HepG2 (cell line): ENCODE data around the gene HSF4. TPM values are rescaled to one million over a fixed set of nuclear protein-coding genes. Genes with fewer than 3 reads are reported as not detected.

ENCODE experiments used
- ARNT ChIP-seq: fragments of 450-650 bp; IDR thresholded peaks from 2 replicates; pipeline ENCODE4 v1.6.1; 2017
- GMEB2 ChIP-seq: IDR thresholded peaks from 2 replicates; pipeline ENCODE4 v1.6.1; 2016; ENCODE audit warnings: missing biosample characterization, missing genetic modification reagents, low read depth
- HMG20B ChIP-seq: conservative IDR thresholded peaks from 2 replicates; pipeline ENCODE4 v1.6.1; 2016; ENCODE audit warnings: missing genetic modification reagents, missing compliant biosample characterization
- HOMEZ ChIP-seq: IDR thresholded peaks from 2 replicates; pipeline ENCODE4 v1.6.1; 2016; ENCODE audit warnings: low read depth
- MTA3 ChIP-seq: sonication (generic); formaldehyde crosslinking; IDR thresholded peaks from 2 replicates; pipeline ENCODE4 v1.4.0; 2020; ENCODE audit warnings: missing genetic modification reagents
- NR2F2 ChIP-seq: IDR thresholded peaks from 2 replicates; pipeline ENCODE4 v1.6.1; 2012; ENCODE audit warnings: low read depth, inconsistent platforms, borderline replicate concordance
- RXRB ChIP-seq: IDR thresholded peaks from 2 replicates; pipeline ENCODE4 v1.6.1; 2016; ENCODE audit warnings: borderline replicate concordance, missing genetic modification reagents, missing compliant biosample characterization
- TOE1 ChIP-seq: sonication (generic); formaldehyde crosslinking; IDR thresholded peaks from 2 replicates; pipeline ENCODE4 v1.4.0; 2020; ENCODE audit warnings: mild to moderate bottlenecking, missing genetic modification reagents
- ZFAT ChIP-seq: sonication (generic); formaldehyde crosslinking; conservative IDR thresholded peaks from 2 replicates; pipeline ENCODE4 v1.8.1; 2023; ENCODE audit warnings: missing genetic modification reagents, inconsistent platforms
- ZMYM3 ChIP-seq: sonication (generic); formaldehyde crosslinking; IDR thresholded peaks from 2 replicates; pipeline ENCODE4 v1.5.1; 2020; ENCODE audit warnings: mild to moderate bottlenecking, missing genetic modification reagents
- ZNF234 ChIP-seq: sonication (generic); formaldehyde crosslinking; conservative IDR thresholded peaks from 2 replicates; pipeline ENCODE4 v1.5.1; 2020; ENCODE audit warnings: mild to moderate bottlenecking, missing genetic modification reagents
- ZNF235 ChIP-seq: sonication (generic); formaldehyde crosslinking; IDR thresholded peaks from 2 replicates; pipeline ENCODE4 v1.8.1; 2023; ENCODE audit warnings: mild to moderate bottlenecking, missing genetic modification reagents, borderline replicate concordance
- ZNF572 ChIP-seq: sonication (generic); formaldehyde crosslinking; IDR thresholded peaks from 2 replicates; pipeline ENCODE4 v1.5.1; 2020; ENCODE audit warnings: mild to moderate bottlenecking, missing genetic modification reagents
- ZNF678 ChIP-seq: sonication (generic); formaldehyde crosslinking; IDR thresholded peaks from 2 replicates; pipeline ENCODE4 v1.4.0; 2020; ENCODE audit warnings: mild to moderate bottlenecking, missing genetic modification reagents
- ZNF7 ChIP-seq: IDR thresholded peaks from 2 replicates; pipeline ENCODE4 v1.6.1; 2016; ENCODE audit warnings: missing biosample characterization, missing genetic modification reagents
- polyA plus RNA-seq, 8 experiments: library from polyadenylated mRNA; depleted of rRNA in 3 of 8; stranded (reverse) in 7 of 8; unstranded in 1 of 8; fragments of >200 nt; fragmentation: Illumina TruSeq in 4 of 8; extraction: Trizol in 4 of 8; gene quantifications; 2 replicates each; pipeline versions ENCODE4 v1.2.1 to v1.2.3, GENCODE V29; 2011 to 2016; ENCODE audit warnings: low read depth in 4 of 8, missing spikeins in 1 of 8, mixed read lengths in 1 of 8; ENCODE audit not compliant: insufficient read depth in 1 of 8
- total RNA-seq, 5 experiments: library from RNA; depleted of rRNA; stranded (reverse); fragments of >200 nt; fragmentation: Illumina TruSeq; extraction: Trizol; gene quantifications; 2 replicates each; pipeline ENCODE4 v1.2.3, GENCODE V29; 2016; ENCODE audit warnings: low read depth in 1 of 5
- TF ChIP-seq, protein P1 (sequence below): sonication (generic); formaldehyde crosslinking; IDR thresholded peaks from 2 replicates; pipeline ENCODE4; 2020; ENCODE audit warnings: missing genetic modification reagents, mild to moderate bottlenecking, borderline replicate concordance
- TF ChIP-seq, protein P2 (sequence below), 2 experiments: sonication (generic) in 1 of 2; formaldehyde crosslinking in 1 of 2; IDR thresholded peaks; 2 replicates each; pipeline versions ENCODE4 v1.5.1 to v1.6.1; 2011 to 2020; ENCODE audit warnings: borderline replicate concordance in 1 of 2, low read depth in 1 of 2, low read length in 1 of 2, mild to moderate bottlenecking in 1 of 2, missing genetic modification reagents in 1 of 2, moderate library complexity in 1 of 2
- TF ChIP-seq, protein P3 (sequence below): sonication (generic); formaldehyde crosslinking; IDR thresholded peaks from 2 replicates; pipeline ENCODE4 v1.8.0; 2022; ENCODE audit warnings: missing genetic modification reagents, low read depth, mild to moderate bottlenecking, borderline replicate concordance
- TF ChIP-seq, protein P4 (sequence below): sonication (generic); formaldehyde crosslinking; IDR thresholded peaks from 2 replicates; pipeline ENCODE4 v1.8.0; 2022; ENCODE audit warnings: mild to moderate bottlenecking, missing genetic modification reagents, moderate library complexity

HSF4 gene
- total and polyA plus RNA-seq, 2 of the 13 experiments (the other 11 are each of a cell fraction or from before 2014, with no cell fraction given): 3.5 to 16.9 TPM

- TF ChIP-seq, protein P1, sequence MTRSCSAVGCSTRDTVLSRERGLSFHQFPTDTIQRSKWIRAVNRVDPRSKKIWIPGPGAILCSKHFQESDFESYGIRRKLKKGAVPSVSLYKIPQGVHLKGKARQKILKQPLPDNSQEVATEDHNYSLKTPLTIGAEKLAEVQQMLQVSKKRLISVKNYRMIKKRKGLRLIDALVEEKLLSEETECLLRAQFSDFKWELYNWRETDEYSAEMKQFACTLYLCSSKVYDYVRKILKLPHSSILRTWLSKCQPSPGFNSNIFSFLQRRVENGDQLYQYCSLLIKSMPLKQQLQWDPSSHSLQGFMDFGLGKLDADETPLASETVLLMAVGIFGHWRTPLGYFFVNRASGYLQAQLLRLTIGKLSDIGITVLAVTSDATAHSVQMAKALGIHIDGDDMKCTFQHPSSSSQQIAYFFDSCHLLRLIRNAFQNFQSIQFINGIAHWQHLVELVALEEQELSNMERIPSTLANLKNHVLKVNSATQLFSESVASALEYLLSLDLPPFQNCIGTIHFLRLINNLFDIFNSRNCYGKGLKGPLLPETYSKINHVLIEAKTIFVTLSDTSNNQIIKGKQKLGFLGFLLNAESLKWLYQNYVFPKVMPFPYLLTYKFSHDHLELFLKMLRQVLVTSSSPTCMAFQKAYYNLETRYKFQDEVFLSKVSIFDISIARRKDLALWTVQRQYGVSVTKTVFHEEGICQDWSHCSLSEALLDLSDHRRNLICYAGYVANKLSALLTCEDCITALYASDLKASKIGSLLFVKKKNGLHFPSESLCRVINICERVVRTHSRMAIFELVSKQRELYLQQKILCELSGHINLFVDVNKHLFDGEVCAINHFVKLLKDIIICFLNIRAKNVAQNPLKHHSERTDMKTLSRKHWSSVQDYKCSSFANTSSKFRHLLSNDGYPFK (CRISPR knock-in tag): peak; percentile 16; the same call in 1 of the 2 replicates
- TF ChIP-seq ZMYM3 (CRISPR knock-in tag) (no peak), ZNF7 (CRISPR knock-in tag) (no peak), RXRB (CRISPR knock-in tag) (no peak; the same call in 1 of the 2 replicates), ZFAT (no peak), NR2F2 (no peak), HMG20B (no peak), TOE1 (no peak), ZNF572 (CRISPR knock-in tag) (0 out of 2 replicates have a peak, but pooled peaks have one; percentile 30), ZNF678 (CRISPR knock-in tag) (no peak), ARNT (no peak), ZNF234 (CRISPR knock-in tag) (no peak), HOMEZ (CRISPR knock-in tag) (no peak), MTA3 (no peak), ZNF235 (CRISPR knock-in tag) (0 out of 2 replicates have a peak, but pooled peaks have one; percentile 23), GMEB2 (CRISPR knock-in tag) (no peak)
- TF ChIP-seq, protein P2, sequence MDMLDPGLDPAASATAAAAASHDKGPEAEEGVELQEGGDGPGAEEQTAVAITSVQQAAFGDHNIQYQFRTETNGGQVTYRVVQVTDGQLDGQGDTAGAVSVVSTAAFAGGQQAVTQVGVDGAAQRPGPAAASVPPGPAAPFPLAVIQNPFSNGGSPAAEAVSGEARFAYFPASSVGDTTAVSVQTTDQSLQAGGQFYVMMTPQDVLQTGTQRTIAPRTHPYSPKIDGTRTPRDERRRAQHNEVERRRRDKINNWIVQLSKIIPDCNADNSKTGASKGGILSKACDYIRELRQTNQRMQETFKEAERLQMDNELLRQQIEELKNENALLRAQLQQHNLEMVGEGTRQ (IDR thresholded peaks at IDR 0.05; ENCODE audit: low read depth, low read length): no peak
- TF ChIP-seq, protein P2 (CRISPR knock-in tag; IDR thresholded peaks at IDR 0.05; ENCODE audit: borderline replicate concordance): no peak
- TF ChIP-seq, protein P3, sequence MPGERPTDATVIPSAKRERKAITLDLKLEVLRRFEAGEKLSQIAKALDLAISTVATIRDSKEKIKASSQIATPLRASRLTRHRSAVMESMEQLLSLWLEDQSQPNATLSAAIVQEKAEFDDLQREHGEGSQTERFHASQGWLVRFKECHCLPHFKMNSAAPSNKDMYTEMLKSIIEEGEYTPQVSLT (CRISPR knock-in tag): no peak; the same call in 1 of the 2 replicates
- TF ChIP-seq, protein P4, sequence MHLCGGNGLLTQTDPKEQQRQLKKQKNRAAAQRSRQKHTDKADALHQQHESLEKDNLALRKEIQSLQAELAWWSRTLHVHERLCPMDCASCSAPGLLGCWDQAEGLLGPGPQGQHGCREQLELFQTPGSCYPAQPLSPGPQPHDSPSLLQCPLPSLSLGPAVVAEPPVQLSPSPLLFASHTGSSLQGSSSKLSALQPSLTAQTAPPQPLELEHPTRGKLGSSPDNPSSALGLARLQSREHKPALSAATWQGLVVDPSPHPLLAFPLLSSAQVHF (CRISPR knock-in tag): no peak
These were observed 9.0 kb upstream of the HSF4 start (continued) for GRCh38 chr16:67155295-67156142.
